A549 (cell line): ENCODE measurements around the gene GGACT.

Experiments
- BHLHE40 ChIP-seq: IDR thresholded peaks from 2 replicates; pipeline ENCODE4 v1.6.1; 2012; ENCODE audit warnings: low read depth, low read length, inconsistent platforms
- EP300 ChIP-seq, 2 experiments: fragments of >200 bp; sonication (Bioruptor Twin); formaldehyde crosslinking; IDR thresholded peaks; 2 replicates in 1 of 2; 3 replicates in 1 of 2; pipeline ENCODE4 v1.6.1; 2016 to 2017
- JUNB ChIP-seq: fragments of >200 bp; sonication (Bioruptor Twin); formaldehyde crosslinking; IDR thresholded peaks from 2 replicates; pipeline ENCODE4 v1.6.1; 2016
- POLR2A ChIP-seq: IDR thresholded peaks from 2 replicates; pipeline ENCODE4 v1.6.1; 2012; ENCODE audit warnings: mild to moderate bottlenecking, low read length
- POLR2AphosphoS2 ChIP-seq: conservative IDR thresholded peaks from 2 replicates; pipeline ENCODE4 v1.6.1; 2012; ENCODE audit warnings: low read length, improper control_type of control experiment, inconsistent platforms
- TF ChIP-seq, protein P1 (sequence below): fragments of >200 bp; sonication (Bioruptor Twin); formaldehyde crosslinking; IDR thresholded peaks from 3 replicates; pipeline ENCODE4 v1.5.1; 2016
- TF ChIP-seq, protein P2 (sequence below): fragments of 250-450 bp; sonication (Bioruptor Pico); IDR thresholded peaks from 2 replicates; pipeline ENCODE4 v1.5.0; 2021; ENCODE audit warnings: mild to moderate bottlenecking, moderate library complexity, borderline replicate concordance
- TF ChIP-seq, protein P3 (sequence below): IDR thresholded peaks from 2 replicates; pipeline ENCODE4 v1.6.1; 2012
- TF ChIP-seq, protein P4 (sequence below): fragments of 150-350 bp; IDR thresholded peaks from 2 replicates; pipeline ENCODE4 v1.6.1; 2014; ENCODE audit warnings: low read depth, mild to moderate bottlenecking, low read length

DNA sequence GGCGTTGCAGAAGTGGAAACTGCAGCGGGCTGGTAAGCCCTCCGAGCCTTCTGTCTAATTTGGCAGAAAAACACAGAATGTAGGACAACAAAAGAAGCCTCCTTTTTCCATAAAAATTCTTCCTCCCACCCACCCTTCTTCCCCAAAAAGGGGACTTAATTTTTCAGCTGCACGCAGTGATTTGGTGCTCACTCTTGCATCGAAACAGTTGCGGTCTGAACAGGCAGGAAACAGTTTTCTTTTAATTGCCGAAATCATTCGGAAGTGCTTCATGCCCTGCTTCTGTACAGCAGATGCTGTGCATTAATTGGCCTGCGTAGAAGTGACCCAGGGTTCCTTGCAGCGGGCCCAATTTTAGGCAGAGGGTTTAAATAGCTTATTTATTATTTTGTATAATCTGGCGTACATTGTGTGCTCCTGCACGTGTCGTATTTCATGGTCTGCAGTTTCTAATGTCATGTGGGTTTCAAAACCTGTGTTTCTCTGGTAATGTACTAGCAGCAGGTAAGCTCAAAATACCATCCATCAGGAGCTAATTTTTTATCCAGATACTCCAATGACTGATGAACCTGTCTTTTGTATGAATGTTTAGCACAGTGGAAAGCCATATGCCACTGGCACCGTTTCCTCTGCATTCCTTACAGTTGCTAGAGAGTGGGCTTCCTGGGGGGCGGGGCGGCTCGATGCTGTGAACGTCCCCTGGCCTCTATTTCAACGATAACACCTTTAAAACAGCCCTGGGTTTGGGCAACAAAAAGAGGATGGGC, 66.6 kb downstream of the GGACT start:
- no peak for TF ChIP-seq POLR2A
- TF ChIP-seq, protein P1, sequence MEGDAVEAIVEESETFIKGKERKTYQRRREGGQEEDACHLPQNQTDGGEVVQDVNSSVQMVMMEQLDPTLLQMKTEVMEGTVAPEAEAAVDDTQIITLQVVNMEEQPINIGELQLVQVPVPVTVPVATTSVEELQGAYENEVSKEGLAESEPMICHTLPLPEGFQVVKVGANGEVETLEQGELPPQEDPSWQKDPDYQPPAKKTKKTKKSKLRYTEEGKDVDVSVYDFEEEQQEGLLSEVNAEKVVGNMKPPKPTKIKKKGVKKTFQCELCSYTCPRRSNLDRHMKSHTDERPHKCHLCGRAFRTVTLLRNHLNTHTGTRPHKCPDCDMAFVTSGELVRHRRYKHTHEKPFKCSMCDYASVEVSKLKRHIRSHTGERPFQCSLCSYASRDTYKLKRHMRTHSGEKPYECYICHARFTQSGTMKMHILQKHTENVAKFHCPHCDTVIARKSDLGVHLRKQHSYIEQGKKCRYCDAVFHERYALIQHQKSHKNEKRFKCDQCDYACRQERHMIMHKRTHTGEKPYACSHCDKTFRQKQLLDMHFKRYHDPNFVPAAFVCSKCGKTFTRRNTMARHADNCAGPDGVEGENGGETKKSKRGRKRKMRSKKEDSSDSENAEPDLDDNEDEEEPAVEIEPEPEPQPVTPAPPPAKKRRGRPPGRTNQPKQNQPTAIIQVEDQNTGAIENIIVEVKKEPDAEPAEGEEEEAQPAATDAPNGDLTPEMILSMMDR, result no peak
- no peak for TF ChIP-seq JUNB
- TF ChIP-seq EP300 (IDR thresholded peaks at IDR 0.05), result no peak
- TF ChIP-seq BHLHE40, result no peak
- TF ChIP-seq POLR2AphosphoS2, result no peak
- TF ChIP-seq, protein P2, sequence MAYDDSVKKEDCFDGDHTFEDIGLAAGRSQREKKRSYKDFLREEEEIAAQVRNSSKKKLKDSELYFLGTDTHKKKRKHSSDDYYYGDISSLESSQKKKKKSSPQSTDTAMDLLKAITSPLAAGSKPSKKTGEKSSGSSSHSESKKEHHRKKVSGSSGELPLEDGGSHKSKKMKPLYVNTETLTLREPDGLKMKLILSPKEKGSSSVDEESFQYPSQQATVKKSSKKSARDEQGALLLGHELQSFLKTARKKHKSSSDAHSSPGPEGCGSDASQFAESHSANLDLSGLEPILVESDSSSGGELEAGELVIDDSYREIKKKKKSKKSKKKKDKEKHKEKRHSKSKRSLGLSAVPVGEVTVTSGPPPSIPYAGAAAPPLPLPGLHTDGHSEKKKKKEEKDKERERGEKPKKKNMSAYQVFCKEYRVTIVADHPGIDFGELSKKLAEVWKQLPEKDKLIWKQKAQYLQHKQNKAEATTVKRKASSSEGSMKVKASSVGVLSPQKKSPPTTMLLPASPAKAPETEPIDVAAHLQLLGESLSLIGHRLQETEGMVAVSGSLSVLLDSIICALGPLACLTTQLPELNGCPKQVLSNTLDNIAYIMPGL (CRISPR knock-in tag), result no peak
- TF ChIP-seq, protein P3, sequence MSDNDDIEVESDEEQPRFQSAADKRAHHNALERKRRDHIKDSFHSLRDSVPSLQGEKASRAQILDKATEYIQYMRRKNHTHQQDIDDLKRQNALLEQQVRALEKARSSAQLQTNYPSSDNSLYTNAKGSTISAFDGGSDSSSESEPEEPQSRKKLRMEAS, result no peak
- TF ChIP-seq, protein P4, sequence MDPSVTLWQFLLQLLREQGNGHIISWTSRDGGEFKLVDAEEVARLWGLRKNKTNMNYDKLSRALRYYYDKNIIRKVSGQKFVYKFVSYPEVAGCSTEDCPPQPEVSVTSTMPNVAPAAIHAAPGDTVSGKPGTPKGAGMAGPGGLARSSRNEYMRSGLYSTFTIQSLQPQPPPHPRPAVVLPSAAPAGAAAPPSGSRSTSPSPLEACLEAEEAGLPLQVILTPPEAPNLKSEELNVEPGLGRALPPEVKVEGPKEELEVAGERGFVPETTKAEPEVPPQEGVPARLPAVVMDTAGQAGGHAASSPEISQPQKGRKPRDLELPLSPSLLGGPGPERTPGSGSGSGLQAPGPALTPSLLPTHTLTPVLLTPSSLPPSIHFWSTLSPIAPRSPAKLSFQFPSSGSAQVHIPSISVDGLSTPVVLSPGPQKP, result no peak
